GM19025 (cell line): Measurements from ENCODE around the gene APOL6.
"Not testable (repeated sequence)": the region's sequence is repeated elsewhere in the genome, so short reads cannot be mapped to it uniquely, and the experiment has no call there.

Source experiments
- ATAC-seq: cut with Tn5 transposase; IDR thresholded peaks from one replicate; pipeline ENCODE4 v1.9.1; 2021; ENCODE audit warnings: mild to moderate bottlenecking, low read depth, moderate library complexity; ENCODE audit not compliant: unreplicated experiment

APOL6 gene

GRCh38 chr22:35674335-35674734, 26.1 kb downstream of the APOL6 start:
- ATAC-seq = no peak

DNA sequence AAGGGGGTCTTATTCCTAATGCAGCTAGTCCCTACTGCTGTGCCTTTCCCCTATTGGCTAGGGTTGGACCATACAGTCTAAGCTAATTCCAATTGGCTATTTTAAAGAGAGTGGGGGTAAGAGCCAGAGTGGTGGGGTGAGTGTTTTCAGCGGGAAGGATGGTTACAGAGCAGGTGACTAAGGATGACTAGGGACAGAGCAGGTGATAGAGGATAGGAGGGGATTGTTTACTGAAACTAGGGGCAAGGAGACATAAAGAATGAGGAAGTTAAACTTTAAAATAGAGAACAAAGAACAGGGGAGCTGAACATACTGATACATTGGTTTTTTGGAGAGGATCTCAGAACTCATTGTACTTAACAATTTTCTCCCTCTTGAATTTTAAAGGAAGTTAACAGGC, 27.8 kb downstream of the APOL6 start:
- ATAC-seq = not testable (repeated sequence)

DNA sequence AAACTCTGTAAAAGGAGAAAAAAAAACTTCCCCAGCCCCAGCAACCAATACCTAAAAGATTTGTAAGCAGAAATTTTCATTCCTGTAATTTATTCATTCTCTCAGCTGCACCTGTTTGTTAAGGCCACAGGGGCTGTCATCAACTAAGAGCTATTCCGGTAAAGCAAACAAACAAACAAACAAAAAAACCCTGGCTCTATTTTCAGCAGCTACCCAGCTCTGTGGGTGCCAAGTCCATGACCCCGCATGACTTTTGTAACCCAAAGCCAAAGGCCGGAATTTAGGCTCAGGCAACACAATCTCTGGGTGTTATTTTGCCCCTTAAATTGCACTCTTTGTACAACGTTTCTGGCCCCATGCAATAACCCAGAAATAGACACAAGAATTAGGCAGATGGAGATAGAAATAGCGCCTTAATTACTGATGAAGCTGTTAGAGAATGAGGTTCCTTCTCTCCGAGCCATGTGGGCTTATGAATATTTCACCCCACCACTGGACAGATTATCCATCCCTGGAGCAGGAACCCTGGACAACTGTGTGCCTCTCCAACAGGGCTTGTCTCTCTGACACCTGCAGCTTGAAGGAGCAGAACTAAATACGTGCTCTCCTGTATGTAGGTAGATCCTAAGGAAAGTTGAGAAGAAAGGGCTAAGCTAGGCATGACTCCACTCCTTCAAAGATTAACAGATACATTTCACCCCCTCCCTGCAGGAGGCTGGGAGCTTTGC, 29.4 kb downstream of the APOL6 start:
- no peak for ATAC-seq

DNA sequence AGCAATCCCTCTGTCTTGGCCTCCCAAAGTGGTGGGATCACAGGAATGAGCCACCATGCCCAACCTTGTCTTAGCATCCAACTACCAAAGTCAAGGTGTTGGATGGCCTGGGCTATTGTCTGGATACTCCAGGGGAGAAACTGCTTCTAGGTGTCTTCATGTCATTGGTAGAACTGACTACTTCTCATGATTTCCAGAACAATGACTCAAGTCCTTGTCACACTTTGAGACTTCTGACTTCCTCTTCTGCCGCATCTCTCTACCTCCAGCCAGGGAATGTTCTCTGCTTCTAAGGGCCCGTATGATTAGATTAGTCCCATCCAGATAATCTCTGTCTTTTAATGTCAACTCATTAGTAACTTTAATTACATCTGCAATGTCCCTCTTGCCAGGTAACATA, 30.6 kb downstream of the APOL6 start:
- no peak for ATAC-seq

DNA sequence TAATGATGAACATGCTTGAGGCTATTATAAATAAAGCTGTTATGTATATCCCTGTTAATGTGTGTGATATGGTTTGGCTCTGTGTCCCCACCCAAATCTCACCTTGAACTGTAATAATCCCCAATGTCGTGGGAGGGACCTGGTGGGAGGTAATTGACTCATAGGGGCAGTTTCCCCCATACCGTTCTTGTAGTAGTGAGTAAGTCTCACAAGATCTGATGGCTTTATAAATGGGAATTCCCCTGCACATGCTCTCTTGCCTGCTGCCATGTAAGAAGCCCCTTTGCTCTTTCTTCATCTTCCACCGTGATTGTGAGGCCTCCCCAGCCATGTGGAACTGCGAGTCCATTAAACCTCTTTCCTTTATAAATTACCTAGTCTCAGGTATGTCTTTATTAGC, 31.2 kb downstream of the APOL6 start:
- not testable (repeated sequence) for ATAC-seq

GRCh38 chr22:35681454-35682052, 33.3 kb downstream of the APOL6 start:
- ATAC-seq = no peak

- ATAC-seq = no peak
Observed at GRCh38 chr22:35683560-35683959, 35.3 kb downstream of the APOL6 start.

DNA sequence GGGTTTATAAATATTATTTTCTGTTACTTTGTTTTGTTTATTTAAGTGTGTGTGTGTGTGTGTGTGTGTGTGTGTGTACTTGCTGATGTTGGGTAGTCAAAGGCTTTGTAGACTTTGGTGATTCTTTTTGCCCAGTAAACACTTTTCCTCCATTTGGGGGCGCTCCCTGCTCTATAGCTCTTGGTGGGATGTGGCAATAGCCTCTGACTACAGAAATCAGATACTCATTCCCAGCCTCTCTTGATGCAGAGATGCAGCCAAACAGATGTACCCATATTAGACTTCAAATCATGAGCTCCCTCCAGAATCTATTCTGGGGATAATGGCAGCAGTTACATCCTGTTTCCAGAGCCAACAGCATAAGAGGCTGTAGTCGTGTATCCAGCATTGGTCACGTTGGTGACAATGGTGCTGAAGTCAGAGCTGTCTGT, 36.0 kb downstream of the APOL6 start:
- ATAC-seq = no peak

DNA sequence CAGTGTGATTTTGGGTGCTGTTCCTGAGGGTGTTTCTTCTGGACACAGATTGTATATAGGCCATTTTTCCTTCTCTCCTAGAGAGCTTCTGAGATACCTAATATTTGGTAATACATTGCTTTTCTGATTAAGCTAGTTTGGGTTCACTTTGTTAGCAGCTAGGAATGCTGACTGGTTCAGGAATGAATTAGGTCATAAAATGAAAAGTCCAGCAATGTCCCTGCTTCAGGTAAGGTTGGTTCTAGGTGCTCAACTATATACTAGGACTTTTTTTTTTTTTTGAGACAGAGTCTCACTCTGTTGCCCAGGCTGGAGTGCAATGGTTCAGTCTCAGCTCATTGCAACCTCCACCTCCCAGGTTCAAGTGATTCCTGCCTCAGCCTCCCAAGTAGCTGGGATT, 36.5 kb downstream of the APOL6 start:
- ATAC-seq = no peak

- ATAC-seq = no peak
Observed at GRCh38 chr22:35685731-35686130, 37.5 kb downstream of the APOL6 start.

- ATAC-seq = no peak
Observed at GRCh38 chr22:35686298-35686697, 38.1 kb downstream of the APOL6 start.

DNA sequence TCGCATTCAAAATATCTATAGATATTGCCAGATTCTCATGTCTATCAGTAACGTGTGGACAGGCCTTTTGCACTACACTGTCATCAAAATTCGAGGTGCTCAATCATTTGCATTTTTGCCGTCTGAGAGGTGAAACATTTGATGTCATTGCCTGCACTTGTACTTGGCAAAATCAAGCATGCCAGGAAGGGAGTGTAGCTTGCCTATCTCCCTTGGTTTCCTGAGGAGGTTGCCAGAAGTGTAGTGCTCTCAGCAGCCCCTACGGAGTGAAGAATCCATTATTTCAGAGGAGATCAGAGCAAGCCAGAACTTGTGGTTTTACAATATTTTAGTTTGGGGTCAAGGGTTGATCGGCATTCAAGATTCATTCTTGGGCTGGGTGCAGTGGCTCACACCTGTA, 39.2 kb downstream of the APOL6 start:
- no peak for ATAC-seq

GRCh38 chr22:35688913-35689675, 40.8 kb downstream of the APOL6 start:
- no peak for ATAC-seq

DNA sequence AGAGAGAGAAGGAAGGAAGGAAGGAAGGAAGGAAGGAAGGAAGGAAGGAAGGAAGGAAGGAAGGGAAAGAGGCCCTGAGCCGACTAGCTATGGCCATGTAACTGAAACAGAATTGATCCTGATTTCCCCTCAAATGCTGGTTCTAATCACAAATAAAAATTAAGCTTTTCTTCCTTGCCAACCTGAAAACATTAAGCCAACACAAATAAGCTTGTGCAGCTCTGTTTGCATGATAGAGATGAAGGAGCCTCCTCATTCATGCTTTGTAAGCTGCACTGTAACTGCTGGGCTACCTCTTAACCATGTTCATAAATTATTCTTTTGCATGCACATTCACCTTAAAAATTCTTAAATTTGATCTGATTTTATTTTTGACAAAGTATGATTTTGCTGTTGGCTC, 41.8 kb downstream of the APOL6 start:
- no peak for ATAC-seq

GRCh38 chr22:35695202-35695601, 47.0 kb downstream of the APOL6 start:
- ATAC-seq = no peak

DNA sequence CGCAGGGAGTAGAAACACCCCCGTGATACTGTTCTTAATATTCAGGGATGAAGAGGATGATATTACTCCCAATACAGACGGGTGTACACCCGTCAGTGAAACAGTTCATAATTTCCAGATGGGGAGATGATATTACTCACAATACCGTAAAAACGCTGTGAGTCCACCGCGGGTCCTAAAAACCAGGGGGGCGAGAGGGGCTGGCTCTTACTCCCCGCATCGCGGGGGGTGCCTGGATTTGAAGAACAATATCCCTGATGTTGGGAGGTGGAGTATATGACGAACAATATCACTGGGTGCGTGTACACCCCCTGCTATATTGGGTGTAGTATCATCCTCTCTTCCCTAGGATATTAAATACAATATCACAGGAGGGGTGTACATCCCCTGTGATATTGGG, 48.9 kb downstream of the APOL6 start:
- ATAC-seq = no peak

DNA sequence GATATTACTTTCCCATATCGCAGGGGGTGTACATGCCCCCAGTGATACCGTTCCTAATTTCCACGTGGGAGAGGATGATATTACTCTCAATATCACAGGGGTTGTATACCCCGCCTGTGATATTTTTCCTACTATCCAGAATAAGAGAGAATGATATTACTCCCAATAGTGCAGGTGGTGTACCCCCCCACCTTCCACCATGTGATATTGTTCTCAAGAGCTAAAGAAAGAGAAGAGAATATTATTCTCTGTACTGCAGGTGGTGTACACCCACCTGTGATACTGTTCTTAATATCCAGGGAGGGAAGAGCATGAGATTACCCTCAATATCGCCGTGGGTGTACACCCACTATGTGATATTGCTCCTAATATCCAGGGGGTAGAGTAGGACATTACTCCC, 51.6 kb downstream of the APOL6 start:
- not testable (repeated sequence) for ATAC-seq

- ATAC-seq = no peak
Observed at GRCh38 chr22:35703861-35704584, 55.8 kb downstream of the APOL6 start.

DNA sequence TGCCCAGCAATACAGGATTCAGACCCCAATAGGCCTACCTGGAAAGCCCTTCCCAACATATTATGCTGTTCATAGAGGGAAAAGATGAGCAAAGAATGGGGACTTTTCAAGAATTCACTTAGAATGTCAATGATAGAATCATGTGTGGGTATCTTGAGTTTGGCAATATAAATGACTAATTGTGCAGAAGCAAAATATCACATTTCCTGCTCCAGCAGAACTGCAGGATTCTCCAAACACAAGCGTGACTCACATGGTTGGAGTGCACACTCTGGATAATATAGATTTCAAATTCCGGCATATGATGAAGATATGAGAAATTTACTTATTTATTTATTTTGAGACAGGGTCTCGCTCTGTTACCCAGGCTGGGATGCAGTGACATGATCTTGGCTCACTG, 56.9 kb downstream of the APOL6 start:
- no peak for ATAC-seq

- no peak for ATAC-seq
Observed at GRCh38 chr22:35708453-35708852, 60.2 kb downstream of the APOL6 start.

- no peak for ATAC-seq
Observed at GRCh38 chr22:35708917-35709316, 60.7 kb downstream of the APOL6 start.
